B cell (primary cell): ENCODE measurements around the gene EPB41L4B. TPM values are rescaled to one million over a fixed set of nuclear protein-coding genes. Genes with fewer than 3 reads are reported as not detected.

ENCODE experiments used
- ATAC-seq: fragments of 200-7000 bp; cut with Tn5 transposase; one replicate; pipeline ENCODE4 v1.10.0; 2021; ENCODE audit warnings: low read depth, mild to moderate bottlenecking, moderate number of reproducible peaks, moderate library complexity
- CTCF ChIA-PET: fragments of 350-600 bp; sonication (Branson Sonifier 250); formaldehyde crosslinking; loops from one replicate; lab custom pipeline; 2021; ENCODE audit warnings: antibody characterized with exemption, inconsistent platforms; lab: Charles Lee
- POLR2A ChIA-PET: fragments of 350-600 bp; sonication (Branson Sonifier 250); formaldehyde crosslinking; loops from one replicate; lab custom pipeline; 2021; ENCODE audit warnings: antibody characterized with exemption; lab: Charles Lee
- DNase-seq: peaks from one replicate; pipeline ENCODE4 v3.0.0; 2013
- H2AFZ ChIP-seq: 2 replicates; pipeline ENCODE4 v1.6.1; 2012; ENCODE audit warnings: mild to moderate bottlenecking, low read depth, low read length; ENCODE audit not compliant: insufficient read depth, poor library complexity, severe bottlenecking
- H3K27ac ChIP-seq, 2 donors: 1 replicate in 1 of 2; 2 replicates in 1 of 2; pipeline ENCODE4 v1.5.1; 2012 to 2013; ENCODE audit warnings: low read length in 2 of 2, mild to moderate bottlenecking in 2 of 2, moderate library complexity in 1 of 2
- H3K27me3 ChIP-seq, 4 experiments: fragments of 200-600 bp in 1 of 4; sonication (generic) in 1 of 4; replicated peaks in 1 of 4; 1 replicate in 2 of 4; 2 replicates in 2 of 4; pipeline versions ENCODE4 v1.6.1 to v1.7.0; 2013 to 2016; ENCODE audit warnings: low read length in 3 of 4, mild to moderate bottlenecking in 2 of 4, mixed read lengths in 1 of 4, moderate library complexity in 1 of 4; ENCODE audit not compliant: insufficient read depth in 4 of 4, control insufficient read depth in 3 of 4; ENCODE audit errors: control extremely low read depth in 1 of 4
- H3K36me3 ChIP-seq, 2 experiments: replicated peaks in 1 of 2; 1 replicate in 1 of 2; 2 replicates in 1 of 2; pipeline versions ENCODE4 v1.6.1 to v1.7.1; 2013; ENCODE audit warnings: low read length in 1 of 2; ENCODE audit not compliant: insufficient read depth in 2 of 2, control insufficient read depth in 1 of 2; ENCODE audit errors: control extremely low read depth in 1 of 2, extremely low read depth in 1 of 2
- H3K4me1 ChIP-seq, 2 donors: fragments of 200-600 bp in 1 of 2; sonication (generic) in 1 of 2; 1 replicate in 1 of 2; 2 replicates in 1 of 2; pipeline versions ENCODE4 v1.5.1 to v1.6.1; 2013 to 2017; ENCODE audit warnings: low read length in 2 of 2; ENCODE audit not compliant: control insufficient read depth in 2 of 2, insufficient read depth in 2 of 2
- H3K4me2 ChIP-seq: replicated peaks from 2 replicates; pipeline ENCODE3; 2012; ENCODE audit warnings: mild to moderate bottlenecking, low read depth, low read length; ENCODE audit not compliant: poor library complexity, severe bottlenecking
- H3K4me3 ChIP-seq, 5 experiments: fragments of 200-600 bp in 1 of 5; sonication (generic) in 1 of 5; 1 replicate in 3 of 5; 2 replicates in 2 of 5; pipeline versions ENCODE4 v1.5.1 to v1.7.0; 2011 to 2016; ENCODE audit warnings: low read length in 4 of 5, mild to moderate bottlenecking in 4 of 5, low read depth in 2 of 5, control low read depth in 1 of 5, moderate library complexity in 1 of 5; ENCODE audit not compliant: insufficient read depth in 1 of 5; ENCODE audit errors: control extremely low read depth in 1 of 5, extremely low read depth in 1 of 5
- H3K79me2 ChIP-seq: fragments of 200-600 bp; sonication (generic); one replicate; pipeline ENCODE4 v1.6.0; 2016; ENCODE audit warnings: low read length; ENCODE audit not compliant: control insufficient read depth, insufficient read depth
- H3K9ac ChIP-seq: fragments of 200-600 bp; sonication (generic); 2 replicates; pipeline ENCODE4 v1.6.1; 2017; ENCODE audit warnings: mild to moderate bottlenecking, low read length, moderate library complexity
- H3K9me3 ChIP-seq, 3 donors: one replicate each; pipeline versions ENCODE4 v1.6.1 to v1.7.1; 2013; ENCODE audit warnings: low read length in 2 of 3; ENCODE audit not compliant: control insufficient read depth in 2 of 3, insufficient read depth in 1 of 3; ENCODE audit errors: control extremely low read depth in 1 of 3
- H4K20me1 ChIP-seq: 2 replicates; pipeline ENCODE4 v1.6.0; 2012; ENCODE audit warnings: mild to moderate bottlenecking, low read length; ENCODE audit not compliant: insufficient read depth, control insufficient read depth, poor library complexity, severe bottlenecking
- H3K27ac Mint-ChIP-seq: one replicate; pipeline ENCODE4 v1.8.0; 2021; ENCODE audit warnings: mixed read lengths
- H3K27me3 Mint-ChIP-seq: one replicate; pipeline ENCODE4 v1.8.0; 2021; ENCODE audit warnings: mixed read lengths
- H3K4me1 Mint-ChIP-seq: one replicate; pipeline ENCODE4 v1.8.0; 2021; ENCODE audit warnings: mixed read lengths
- H3K4me3 Mint-ChIP-seq: one replicate; pipeline ENCODE4 v1.8.0; 2021; ENCODE audit warnings: mixed read lengths
- H3K9me3 Mint-ChIP-seq: one replicate; pipeline ENCODE4 v1.8.0; 2022; ENCODE audit warnings: mixed read lengths; ENCODE audit not compliant: insufficient read depth
- CTCF ChIP-seq: fragments of 200-600 bp; IDR thresholded peaks from one replicate; pipeline ENCODE4 v1.8.0; 2022; ENCODE audit warnings: antibody characterized with exemption, mild to moderate bottlenecking
- EZH2 ChIP-seq: IDR thresholded peaks from 2 replicates; pipeline ENCODE4 v1.6.1; 2012; ENCODE audit warnings: borderline replicate concordance, low read depth, mild to moderate bottlenecking, moderate library complexity, low read length; ENCODE audit not compliant: insufficient read depth, poor library complexity, severe bottlenecking
- WGBS: methylation state at CpG from one replicate; pipeline ENCODE4 v1.1.5; 2013; ENCODE audit warnings: missing lambda C conversion rate; ENCODE audit not compliant: insufficient coverage; 5-methylcytosine and 5-hydroxymethylcytosine counted together
- intact Hi-C: fragments of 100-400 bp; cut with micrococcal nuclease; formaldehyde crosslinking; loops from one replicate; pipeline ENCODE4 v1.10.0; 2022
- polyA plus RNA-seq: library from polyadenylated mRNA; depleted of rRNA; stranded (reverse); fragments of >200 nt; gene quantifications from 2 replicates; pipeline ENCODE4 v1.2.3, GENCODE V29; 2012
- total RNA-seq, 2 donors: library from RNA; stranded (reverse); fragments of 120-200 nt in 1 of 2; gene quantifications; 1 replicate in 1 of 2; 2 replicates in 1 of 2; pipeline versions ENCODE4 v1.2.3 to v1.2.4, GENCODE V29; 2013 to 2022

EPB41L4B gene
- total and polyA plus RNA-seq, 2 donors (not counting 1 experiment from before 2014, with no cell fraction given) = 2.9 TPM; not detected in 1

GRCh38 chr9:109247228-109247627, 73.6 kb downstream of the EPB41L4B start:
- H3K4me3 Mint-ChIP-seq = no peak overlapping the region

GRCh38 chr9:109246533-109246932, 74.3 kb downstream of the EPB41L4B start:
- POLR2A ChIA-PET = no interaction called here
- no peaks in the 10 kb centered on the region for H3K79me2 ChIP-seq
- H3K27ac ChIP-seq = no peak overlapping the region
- peaks cover 0 to 16% (median 4%) of the 10 kb centered on the region in 4 experiments for H3K27me3 ChIP-seq
- no peaks in the 10 kb centered on the region for H4K20me1 ChIP-seq
- no peak for ATAC-seq
- CTCF ChIA-PET = interaction anchor here (0.7 to 1.3 kb wide), 3 partner anchors 13 to 222 kb away, joined by 3 to 5 read pairs (median 4); no protein-coding TSS in a partner anchor
- H2AFZ ChIP-seq = no peak overlapping the region
- H3K9ac ChIP-seq = no peak overlapping the region
- H3K9me3 ChIP-seq = no peaks in the 10 kb centered on the region
- Mint-ChIP-seq H3K27me3 (peaks cover 22% of the 10 kb centered on the region), H3K27ac (no peak overlapping the region), H3K9me3 (no peaks in the 10 kb centered on the region), H3K4me3 (no peak overlapping the region), H3K4me1 (no peaks in the 10 kb centered on the region)
- TF ChIP-seq CTCF (no peak), EZH2 (no peak)
- H3K4me1 ChIP-seq = no peaks in the 10 kb centered on the region
- no peak overlapping the region for H3K4me2 ChIP-seq
- H3K4me3 ChIP-seq = no peak overlapping the region
- intact Hi-C loops = no loop called here
- H3K36me3 ChIP-seq = no peaks in the 10 kb centered on the region
- 100% methylated on average over 3 of the region's 6 CpGs for WGBS
- DNase-seq = no peak

More at GRCh38 chr9:109247228-109247627, 73.6 kb downstream of the EPB41L4B start:
- peaks cover 25% of the 10 kb centered on the region for H3K27me3 Mint-ChIP-seq
- H3K4me2 ChIP-seq = no peak overlapping the region
- no peaks in the 10 kb centered on the region for H3K4me1 Mint-ChIP-seq
- DNase-seq (no peak), ATAC-seq (no peak)
- H3K36me3 ChIP-seq = no peaks in the 10 kb centered on the region
- H3K9me3 Mint-ChIP-seq = no peaks in the 10 kb centered on the region
- no peak overlapping the region for H3K27ac ChIP-seq
- intact Hi-C loops = no loop called here
- no peak overlapping the region for H2AFZ ChIP-seq
- H4K20me1 ChIP-seq = no peaks in the 10 kb centered on the region
- no peaks in the 10 kb centered on the region for H3K9me3 ChIP-seq
- H3K27ac Mint-ChIP-seq = no peak overlapping the region
- H3K4me3 ChIP-seq = no peak overlapping the region
- no peak overlapping the region for H3K9ac ChIP-seq
- H3K4me1 ChIP-seq = no peaks in the 10 kb centered on the region
- H3K79me2 ChIP-seq = no peaks in the 10 kb centered on the region
- CTCF ChIA-PET = interaction anchor here (0.7 to 1.3 kb wide), 4 partner anchors 12 to 222 kb away, joined by 3 to 5 read pairs (median 4); no protein-coding TSS in a partner anchor
- H3K27me3 ChIP-seq = peaks cover 0 to 12% (median 4%) of the 10 kb centered on the region in 4 experiments
- POLR2A ChIA-PET = no interaction called here
- TF ChIP-seq EZH2 (no peak), CTCF (no peak)
